Activated naive CD4-positive, alpha-beta T cell (primary cell): ENCODE measurements around the gene CYYR1.

Source experiments
- DNase-seq, 4 experiments: peaks; one replicate each; lab custom pipeline; 2025; lab: John Stamatoyannopoulos, UW

Gene CYYR1

DNA sequence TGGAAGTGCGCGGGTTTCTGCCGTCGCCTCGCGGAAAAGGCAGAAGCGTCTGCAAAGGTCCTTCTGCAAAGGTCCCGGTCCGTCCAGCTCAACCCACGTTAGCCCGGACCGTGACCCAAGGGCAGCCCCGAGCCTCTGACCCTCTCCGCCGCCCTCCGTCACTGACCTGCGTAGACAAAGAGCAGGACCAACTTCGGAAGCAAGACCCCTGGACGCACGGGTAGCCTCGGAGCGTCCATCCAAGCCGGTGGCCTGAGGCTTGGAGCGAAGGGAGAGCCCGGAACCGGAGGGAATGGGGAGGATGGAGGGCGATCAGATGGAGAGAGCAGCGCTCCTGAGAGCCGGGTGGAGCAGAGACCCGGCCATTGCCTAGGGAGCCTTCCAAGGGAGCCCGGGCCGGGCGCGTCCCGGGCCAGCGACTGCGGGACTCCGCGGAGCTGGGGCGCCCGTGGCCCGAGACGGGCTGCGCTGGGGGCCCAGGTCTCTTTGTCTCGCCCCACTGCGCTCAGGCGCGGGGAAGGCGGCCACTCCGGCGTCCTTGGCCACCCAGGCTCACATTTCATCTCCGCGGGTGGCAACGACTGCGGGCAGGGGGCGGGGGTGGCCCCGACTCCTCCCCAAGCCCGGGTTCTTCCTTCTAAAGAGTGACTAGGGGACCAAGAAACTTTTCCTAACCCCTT lies at the start of gene CYYR1:
CYYR1 (minus strand) TSS at position 585 of the 680 bp plus-strand sequence; CDS start at position 239, 346 bp downstream.
- no peak for DNase-seq

DNA sequence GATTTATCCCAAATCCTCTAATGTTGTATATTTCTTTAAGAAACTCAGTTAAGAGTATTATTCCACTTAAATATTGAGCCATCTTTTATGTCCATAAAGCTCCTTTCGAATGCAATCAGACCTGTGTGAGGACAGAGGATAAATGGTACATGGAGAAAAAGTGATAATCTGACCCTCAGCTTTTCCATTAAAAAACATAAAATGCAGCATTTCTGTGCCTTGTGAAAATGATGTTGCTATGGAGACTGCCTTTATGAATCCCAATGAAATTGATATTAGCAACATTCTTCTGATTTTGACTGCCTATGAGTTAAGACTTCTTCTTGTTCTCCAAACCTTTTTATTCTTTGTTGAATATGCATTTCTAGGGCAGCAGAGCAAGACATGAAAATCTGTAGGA lies 44.1 kb upstream of the CYYR1 start:
- DNase-seq = no peak

DNA sequence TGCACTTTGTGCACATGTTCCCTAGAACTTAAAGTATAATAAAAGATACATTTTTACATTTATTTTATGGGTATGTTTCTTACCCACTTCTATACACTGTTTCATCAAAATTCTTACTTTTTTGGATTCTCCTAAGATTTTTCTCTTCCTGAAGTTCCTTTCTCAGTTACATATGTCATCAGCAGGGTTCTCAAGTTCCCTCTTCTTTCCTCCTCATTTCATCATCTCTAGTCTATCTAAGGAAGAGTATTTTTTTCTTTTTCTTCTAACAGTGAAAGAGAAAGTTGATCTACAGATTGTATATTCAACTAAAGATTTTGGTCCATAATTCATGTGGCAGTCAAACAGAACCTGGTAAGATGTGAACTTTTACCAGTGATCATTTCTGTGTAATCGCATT lies 41.2 kb upstream of the CYYR1 start:
- DNase-seq = no peak

DNA sequence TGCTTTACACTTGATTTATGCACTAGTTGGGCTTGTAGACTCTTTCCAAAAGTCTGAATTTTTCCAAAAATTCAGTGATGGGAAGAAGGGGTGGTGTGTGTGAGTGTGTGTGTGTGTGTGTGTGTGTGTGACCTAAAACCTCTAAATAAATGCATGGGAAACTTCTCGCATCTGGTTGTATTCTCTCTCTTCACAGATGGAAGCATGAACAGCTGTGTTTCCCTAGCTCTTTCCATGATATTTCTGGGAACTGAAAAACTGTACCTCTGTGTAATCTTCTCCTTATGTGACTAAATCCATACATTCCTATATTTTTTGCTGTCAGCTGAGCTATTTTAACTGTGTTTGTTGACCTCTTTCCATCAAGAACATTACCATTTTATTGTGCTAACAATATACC lies 26.2 kb upstream of the CYYR1 start:
- no peak for DNase-seq

DNA sequence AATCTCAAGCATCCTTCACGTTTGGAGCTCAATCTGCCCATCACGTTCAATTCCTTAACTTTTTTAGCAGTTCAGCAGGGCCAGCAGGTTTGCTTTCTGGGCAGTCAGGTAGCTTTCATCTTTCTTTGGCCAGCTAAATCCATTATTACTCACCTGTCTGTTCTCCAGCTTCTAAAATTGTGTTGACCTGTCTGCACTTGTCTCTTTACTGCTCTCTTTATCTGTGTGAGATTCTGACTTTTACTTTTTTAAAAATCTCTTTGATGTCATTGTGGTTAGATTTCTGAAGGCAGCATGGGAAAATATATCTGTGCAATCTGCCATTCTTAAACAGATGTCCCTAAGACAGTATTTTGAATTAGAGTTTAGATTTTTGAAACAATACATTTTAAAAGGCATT lies 24.9 kb upstream of the CYYR1 start:
- no peak for DNase-seq

DNA sequence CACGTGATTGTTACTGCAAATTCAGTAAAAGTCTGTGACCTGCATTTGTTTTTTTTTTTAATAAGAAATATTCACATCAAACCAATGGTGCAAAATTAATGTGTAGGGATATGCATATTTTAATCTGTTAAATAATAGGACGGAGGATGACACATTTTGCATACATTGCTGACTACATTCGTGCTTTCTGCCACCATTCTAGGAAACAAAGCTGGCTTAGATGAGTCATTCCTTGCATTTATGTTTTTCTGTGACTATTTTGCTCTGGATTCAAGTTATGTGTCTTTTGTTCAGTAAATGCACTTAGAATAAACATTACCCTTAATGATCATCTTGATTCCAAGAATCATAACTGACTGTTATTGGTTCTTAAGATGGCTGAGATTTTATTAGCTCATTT lies 23.9 kb upstream of the CYYR1 start:
- DNase-seq = no peak

DNA sequence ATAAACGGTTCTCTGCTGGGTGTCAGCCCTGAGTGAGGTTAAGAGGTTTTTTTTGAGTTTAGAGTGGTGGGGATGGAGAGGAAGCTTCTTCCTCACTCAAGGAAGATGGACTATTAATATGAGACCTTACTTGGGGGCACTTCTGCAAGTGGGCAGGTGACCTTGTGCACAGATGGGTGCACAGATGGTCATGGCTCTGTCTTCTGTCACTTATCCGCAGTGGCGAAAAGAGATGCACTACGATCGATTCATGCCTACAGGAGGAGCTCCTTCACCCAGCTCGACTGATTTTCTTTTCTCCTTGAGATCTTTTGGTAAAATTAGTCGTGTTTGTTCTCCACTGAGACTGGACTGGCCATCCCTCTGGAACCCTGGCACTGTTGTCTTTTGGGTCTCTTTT lies 22.9 kb upstream of the CYYR1 start:
- no peak for DNase-seq

DNA sequence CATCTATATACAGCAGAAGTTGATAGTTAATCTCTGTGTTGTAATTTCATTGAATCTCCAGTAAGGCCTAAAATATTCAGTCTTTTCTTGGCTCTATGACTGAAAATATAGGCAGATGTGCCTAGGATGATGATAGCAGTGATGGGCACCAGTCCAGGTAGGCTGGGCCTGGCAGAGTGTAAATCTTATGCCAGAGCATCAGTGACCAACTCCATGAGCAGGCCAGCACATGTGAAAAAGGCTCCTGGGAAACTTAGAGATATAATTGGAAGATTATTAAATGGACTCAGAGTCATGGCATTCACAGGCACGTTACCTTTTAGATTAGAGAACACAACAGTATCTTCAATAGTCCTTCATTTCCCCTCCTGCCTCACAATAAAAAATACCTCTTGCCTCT lies 20.7 kb upstream of the CYYR1 start:
- DNase-seq = no peak

DNA sequence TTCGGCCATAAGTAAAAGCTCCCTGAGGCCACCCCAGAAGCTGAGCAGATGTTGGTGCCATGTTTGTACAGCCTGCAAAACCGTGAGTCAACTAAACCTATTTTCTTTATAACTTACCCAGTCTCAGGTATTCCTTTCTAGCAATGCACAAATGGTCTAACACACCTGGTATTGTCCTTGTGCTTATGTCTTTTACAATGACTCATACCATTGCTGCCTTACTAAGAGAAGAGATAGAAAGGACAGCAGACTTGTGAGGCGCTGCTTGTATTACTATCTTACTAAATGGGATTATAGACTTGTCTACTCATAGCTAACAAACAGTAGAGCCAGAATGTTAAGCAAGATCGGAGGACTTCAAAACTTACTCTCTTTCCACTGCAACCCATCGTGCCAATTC lies 18.5 kb upstream of the CYYR1 start:
- DNase-seq = no peak

DNA sequence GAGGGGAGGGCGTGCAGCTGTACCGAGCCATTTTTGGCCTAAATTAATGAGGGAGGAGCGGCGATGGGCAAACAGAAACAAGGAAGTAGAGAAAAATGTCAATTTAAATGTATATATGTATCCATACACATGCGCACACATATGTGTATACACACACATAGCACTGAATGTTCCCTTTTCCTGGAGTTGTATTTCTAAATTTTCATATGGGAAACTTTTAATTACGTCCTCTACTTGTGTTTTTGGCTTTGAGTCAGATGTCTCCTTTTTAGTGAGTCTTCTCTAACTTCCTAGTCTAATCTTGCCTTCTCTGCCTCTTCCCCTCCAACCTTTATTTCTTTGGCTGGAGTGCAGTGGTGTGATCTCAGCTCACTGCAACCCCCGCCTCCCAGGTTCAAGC lies 15.4 kb upstream of the CYYR1 start:
- DNase-seq = no peak

DNA sequence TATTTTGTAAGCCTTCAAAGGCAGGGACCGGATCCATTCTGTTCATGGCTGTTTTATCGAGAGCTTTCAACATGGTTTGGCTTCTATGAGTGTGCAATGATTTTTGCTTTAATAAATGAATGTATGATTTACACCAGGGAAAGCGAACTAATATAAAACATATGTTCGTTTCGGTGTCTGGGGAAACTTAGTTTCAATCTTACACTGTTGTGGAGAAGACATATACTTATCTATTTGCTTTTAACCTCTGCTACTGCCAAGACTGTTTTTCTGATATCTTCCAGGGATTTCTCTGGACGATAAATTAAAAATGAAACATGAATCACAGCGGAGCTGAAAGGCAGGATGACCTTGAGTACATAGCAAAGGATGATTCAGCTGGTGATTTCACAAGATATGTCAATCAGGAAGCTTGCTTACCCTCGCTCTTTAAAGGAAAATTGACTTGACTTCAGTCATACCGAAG lies 14.7 kb upstream of the CYYR1 start:
- DNase-seq = no peak

DNA sequence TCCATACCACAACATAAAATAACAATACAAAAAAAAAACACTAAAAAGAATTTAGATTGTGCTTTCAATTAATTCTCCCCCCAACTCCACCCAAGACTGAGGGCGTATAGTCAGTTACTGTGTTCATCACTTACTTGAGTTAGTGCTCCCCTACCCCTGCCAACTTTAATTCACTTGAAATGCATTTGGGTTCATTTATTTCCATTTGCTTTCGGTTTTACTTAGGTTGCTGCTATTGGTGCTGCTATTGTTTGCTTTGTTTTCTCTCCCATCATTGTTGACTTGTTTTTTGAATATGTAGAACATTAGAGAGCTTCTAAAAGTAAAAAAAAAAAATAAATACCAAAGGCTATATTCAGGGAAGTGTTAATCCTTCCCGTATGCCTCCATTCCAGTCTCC lies 10.7 kb upstream of the CYYR1 start:
- no peak for DNase-seq

DNA sequence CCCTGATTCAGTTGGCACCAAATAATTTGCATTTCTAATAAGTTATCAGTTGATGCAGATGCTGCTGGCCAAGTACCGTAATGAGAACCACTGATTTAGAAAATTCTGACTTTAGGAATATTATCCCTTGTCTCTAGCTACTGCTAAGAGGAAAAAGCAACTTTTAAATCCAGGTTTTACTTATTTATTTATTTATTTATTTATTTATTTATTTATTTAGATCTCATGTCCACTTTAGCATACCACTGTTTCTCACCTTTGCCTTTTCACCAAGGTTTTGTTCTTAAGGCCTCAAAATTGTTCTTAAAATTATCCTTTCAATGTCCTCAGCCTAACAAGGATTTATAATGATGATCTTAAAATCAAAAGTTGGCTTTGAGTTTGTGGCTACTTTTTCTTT lies 8.7 kb upstream of the CYYR1 start:
- DNase-seq = no peak

DNA sequence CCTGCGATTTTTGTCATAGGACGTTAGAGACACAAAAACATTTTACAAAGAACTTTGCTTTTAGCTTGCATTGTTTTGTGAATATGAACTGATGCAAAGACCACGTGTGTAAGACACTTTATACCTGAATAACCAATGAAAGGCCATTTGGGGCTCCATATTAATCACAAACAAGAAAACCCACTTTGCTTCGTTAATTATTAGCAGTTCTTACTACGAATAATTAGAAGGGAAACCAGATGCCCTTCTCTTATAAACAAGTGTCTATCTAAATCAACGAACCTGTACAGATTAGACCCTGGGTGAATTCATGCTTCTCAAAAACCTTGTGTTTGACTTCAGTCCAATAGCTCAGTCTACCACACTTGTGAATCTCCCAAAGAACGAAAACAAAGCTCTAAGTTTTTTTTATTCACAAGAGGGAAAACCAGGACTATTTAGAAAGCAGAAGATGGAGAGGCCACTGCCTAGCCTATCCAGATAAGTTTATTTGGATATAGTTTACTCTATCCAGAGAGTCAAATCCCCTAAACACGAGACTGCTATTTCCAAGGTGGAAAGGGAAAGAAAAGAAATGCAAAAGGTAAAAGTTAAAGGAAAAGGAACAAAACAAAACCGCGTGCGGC lies 897 bp downstream of the CYYR1 start:
- no peak for DNase-seq

DNA sequence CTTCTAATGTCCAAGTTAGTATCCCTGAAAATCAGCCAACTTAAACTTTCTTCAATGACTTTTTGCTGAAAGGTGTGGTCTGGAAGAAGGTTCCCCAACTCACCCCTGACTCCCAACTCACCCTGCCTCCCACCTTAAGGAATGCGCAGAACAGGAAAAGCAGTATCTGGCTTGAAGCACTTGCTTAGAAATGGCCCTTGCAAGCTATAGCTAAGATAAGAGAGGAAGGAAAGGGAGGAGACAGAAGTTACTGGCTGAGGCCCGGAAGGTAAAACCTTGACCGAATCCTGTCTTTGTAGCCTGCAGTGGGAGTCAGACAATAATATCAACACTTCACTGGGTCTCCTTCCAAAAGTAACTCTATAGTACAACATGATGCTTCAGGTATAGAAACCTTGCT lies 2.9 kb downstream of the CYYR1 start:
- no peak for DNase-seq

DNA sequence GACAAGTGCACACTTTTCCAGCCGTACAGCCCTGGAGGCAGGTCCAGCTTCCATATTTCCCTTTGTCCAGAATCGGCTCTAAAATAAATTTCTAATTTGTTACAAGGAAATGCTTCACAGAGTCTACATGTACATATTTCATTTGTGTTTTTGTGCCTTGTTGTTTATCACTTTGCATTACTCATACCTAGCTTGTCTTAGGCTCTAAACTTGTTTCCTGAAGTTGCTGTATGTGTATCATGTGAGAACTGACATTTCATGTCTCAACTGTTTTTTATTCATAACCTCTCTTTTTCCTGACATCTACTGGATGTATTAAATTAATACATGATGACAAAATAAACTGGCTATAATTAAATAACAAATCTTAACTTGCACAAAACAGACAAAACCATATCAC lies 7.5 kb downstream of the CYYR1 start:
- no peak for DNase-seq

DNA sequence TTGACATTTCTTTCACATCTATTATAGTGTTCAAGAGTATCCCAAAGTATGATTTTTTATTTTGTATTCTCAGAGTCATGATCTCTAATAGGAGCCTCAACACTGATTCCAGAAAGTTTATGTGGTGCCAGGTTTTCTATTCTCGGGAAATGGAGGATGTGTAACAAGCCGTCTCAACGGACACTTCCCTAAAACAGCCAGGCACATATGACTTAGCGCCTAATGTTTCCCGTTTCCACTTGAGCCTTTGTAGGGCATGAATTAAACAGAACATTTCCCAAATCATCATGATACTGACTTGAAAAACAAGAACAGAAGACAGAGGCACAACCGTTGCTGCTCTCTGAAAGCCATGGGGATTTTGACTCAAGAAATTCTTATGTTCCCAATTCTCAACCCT lies 8.0 kb downstream of the CYYR1 start:
- DNase-seq = no peak

DNA sequence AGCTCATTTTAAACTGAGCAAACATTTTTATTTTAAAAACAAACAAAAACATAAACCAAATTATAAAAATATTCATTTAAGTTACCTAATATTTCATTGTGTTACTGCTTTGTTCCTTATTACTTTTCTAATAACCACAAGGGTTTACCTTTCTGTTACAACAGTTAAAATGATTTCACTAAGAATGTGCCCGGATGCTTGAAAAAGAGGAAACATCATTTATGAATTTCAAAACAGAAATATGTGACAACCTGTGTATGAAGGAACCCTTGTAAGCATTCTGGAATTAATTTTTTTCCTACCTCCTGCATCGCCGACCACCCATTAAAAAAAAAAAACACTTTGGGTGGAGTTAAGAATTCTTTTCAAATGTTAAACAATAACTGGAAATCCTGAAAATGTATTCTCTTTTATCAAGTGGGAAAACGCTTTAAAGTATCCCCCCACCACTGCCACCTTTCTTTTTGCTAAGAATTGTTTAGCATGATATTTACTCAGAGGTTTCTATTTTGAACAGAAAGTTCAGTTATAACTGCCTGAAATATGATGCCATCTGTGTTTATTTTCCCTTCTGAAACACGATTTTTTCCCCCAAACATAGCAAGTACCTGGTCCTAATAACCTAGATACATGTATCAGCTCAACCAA lies 9.1 kb downstream of the CYYR1 start:
- no peak for DNase-seq

DNA sequence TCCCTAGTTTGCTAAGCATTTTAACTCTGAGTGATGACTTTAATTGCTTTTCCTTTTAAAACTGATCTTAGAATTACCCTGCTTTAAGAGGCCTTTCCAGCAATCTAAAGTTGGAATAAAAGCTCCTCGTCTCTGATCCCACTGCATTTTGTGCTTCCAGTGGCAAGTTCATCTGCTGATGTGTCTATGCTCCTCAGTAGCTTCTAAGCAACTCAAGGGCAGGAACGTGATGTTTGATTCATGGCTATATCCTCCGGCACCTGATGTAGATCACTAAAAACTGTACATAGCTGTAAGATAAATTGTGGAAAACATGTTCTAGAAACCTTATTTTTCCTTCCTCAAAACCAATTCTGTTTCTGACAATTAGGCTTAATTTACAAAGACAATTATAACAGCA lies 12.5 kb downstream of the CYYR1 start:
- no peak for DNase-seq

DNA sequence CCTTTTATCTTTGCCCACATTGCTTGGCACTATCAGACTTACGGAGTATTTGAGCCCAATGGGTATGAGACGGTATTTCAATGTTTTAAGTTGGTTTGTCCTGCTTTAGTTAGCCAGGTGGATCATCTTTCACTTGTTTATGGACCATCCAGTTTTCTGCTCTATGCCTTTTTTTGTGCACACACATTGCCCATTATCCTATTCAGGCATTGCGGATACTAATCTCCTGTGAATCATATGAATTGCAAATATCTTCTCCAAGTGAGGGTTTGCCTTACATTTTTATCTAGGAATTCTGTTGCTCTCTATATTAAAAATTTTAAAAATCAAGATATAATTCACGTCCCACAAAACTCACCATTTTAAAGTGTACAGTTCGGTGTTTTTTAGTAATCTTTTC lies 14.0 kb downstream of the CYYR1 start:
- no peak for DNase-seq

DNA sequence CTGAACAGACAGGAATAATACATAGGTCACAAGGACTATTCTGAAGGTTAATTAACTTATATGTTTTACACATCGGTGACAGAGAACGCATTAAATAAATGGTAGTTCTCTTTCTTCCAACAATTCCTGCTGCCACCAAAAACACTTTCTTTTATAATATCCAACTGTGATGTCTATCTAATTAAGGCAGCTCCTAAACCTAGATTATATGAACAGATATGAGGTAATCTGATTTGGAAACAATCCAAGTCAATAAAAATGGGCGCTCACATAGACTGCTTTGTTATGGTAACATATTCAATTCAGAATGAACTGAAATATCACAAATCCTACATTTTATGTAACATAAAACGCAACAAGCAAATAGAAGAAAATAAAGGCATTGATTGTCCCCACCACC lies 16.0 kb downstream of the CYYR1 start:
- DNase-seq = no peak

DNA sequence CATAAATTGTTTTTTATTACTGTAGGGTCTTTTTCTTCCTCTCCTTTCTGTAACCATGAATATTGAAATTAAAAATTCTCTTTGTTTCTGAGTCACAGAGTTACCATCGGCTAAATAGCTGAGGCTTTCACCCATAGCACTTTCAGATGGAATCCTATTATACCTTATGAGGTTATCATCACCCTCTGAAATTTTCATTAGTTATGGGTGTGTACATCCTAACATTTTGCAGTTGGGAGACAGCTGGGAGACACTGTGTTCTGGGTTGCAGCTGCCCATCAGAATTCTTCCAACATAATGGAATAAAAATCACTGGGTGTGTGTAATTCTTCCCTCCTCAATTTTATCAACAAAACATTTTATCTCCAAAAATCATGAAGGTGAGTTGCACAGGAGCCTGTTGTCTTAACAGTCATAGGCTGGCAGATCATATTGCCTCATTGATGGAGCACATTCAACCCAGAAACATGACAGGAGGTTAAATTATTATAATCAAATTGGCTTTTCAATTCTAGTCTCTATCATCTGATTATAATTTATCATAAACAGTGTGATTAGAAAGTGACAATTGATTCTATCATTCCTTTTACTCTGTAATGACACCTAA lies 17.4 kb downstream of the CYYR1 start:
- DNase-seq = no peak

DNA sequence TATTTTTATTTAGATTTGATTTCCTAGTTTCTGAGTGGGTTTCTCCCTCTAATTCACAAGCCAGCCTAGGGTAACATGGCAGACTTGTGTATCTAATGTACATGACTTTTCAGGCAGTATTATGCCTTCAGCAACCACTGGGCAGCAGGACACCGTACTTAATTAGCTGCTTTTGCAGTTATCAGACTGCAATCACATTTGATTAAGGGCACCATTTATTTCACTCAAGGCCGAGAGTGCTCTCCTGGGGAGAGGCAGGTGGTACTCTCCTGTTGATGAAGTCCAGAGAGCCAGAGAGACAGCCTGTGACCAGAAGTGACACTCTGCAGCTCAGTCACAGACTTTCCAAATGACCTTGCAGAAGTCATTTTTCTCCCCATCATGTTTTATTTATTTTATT lies 18.7 kb downstream of the CYYR1 start:
- DNase-seq = no peak
